GM23338 (cell line): ENCODE data around the gene GCK. TPM values are rescaled to one million over a fixed set of nuclear protein-coding genes. Genes with fewer than 3 reads are reported as not detected.

Source experiments
- ATAC-seq: fragments of 200-7000 bp; cut with Tn5 transposase; 3 replicates; pipeline ENCODE4 v1.9.1; 2020
- DNase-seq: peaks from one replicate; pipeline ENCODE4 v3.0.0-alpha.2; 2015; ENCODE audit warnings: low spot score
- H2AFZ ChIP-seq: fragments of 200-600 bp; sonication (generic); 2 replicates; pipeline ENCODE4 v1.8.0; 2016; ENCODE audit warnings: antibody characterized with exemption, mild to moderate bottlenecking, moderate library complexity
- H3F3A ChIP-seq: fragments of 200-600 bp; sonication (generic); replicated peaks from 2 replicates; pipeline ENCODE4 v1.8.0; 2017; ENCODE audit warnings: antibody characterized with exemption, mixed run types, low read depth
- H3K27ac ChIP-seq: fragments of 200-600 bp; sonication (generic); 2 replicates; pipeline ENCODE4 v1.6.1; 2016; ENCODE audit warnings: low read depth
- H3K27me3 ChIP-seq: fragments of 200-600 bp; sonication (generic); 2 replicates; pipeline ENCODE4 v1.8.0; 2016; ENCODE audit warnings: mild to moderate bottlenecking, mixed run types, moderate library complexity; ENCODE audit not compliant: insufficient read depth
- H3K36me3 ChIP-seq: fragments of 200-600 bp; sonication (generic); 2 replicates; pipeline ENCODE4 v1.8.0; 2016; ENCODE audit warnings: mild to moderate bottlenecking; ENCODE audit not compliant: insufficient read depth
- H3K4me1 ChIP-seq: fragments of 200-600 bp; sonication (generic); 2 replicates; pipeline ENCODE4 v1.8.0; 2016; ENCODE audit warnings: mild to moderate bottlenecking, moderate library complexity; ENCODE audit not compliant: insufficient read depth
- H3K4me2 ChIP-seq: fragments of 200-600 bp; sonication (generic); 2 replicates; pipeline ENCODE4 v1.7.1; 2017; ENCODE audit warnings: mixed run types
- H3K4me3 ChIP-seq: fragments of 200-600 bp; sonication (generic); 2 replicates; pipeline ENCODE4 v1.6.1; 2016; ENCODE audit warnings: mixed run types
- H3K79me2 ChIP-seq: fragments of 200-600 bp; sonication (generic); replicated peaks from 2 replicates; pipeline ENCODE4 v1.8.0; 2017; ENCODE audit warnings: mild to moderate bottlenecking; ENCODE audit not compliant: insufficient read depth
- H3K9me2 ChIP-seq: fragments of 200-600 bp; sonication (generic); 2 replicates; pipeline ENCODE4 v1.8.0; 2017; ENCODE audit not compliant: insufficient read depth
- H4K20me1 ChIP-seq: fragments of 200-600 bp; sonication (generic); replicated peaks from 2 replicates; pipeline ENCODE4 v1.8.0; 2017; ENCODE audit warnings: mild to moderate bottlenecking; ENCODE audit not compliant: insufficient read depth
- H3K27ac Mint-ChIP-seq: 2 replicates; pipeline ENCODE4 v1.8.0; 2020; ENCODE audit warnings: inconsistent platforms, mild to moderate bottlenecking, moderate library complexity, mixed read lengths
- H3K27me3 Mint-ChIP-seq: 3 replicates; pipeline ENCODE4 v1.8.0; 2022; ENCODE audit warnings: low read depth, mild to moderate bottlenecking, moderate library complexity, mixed read lengths, inconsistent platforms; ENCODE audit not compliant: insufficient read depth, poor library complexity
- H3K36me3 Mint-ChIP-seq: 3 replicates; pipeline ENCODE4 v1.8.0; 2021; ENCODE audit warnings: low read depth, mild to moderate bottlenecking, inconsistent platforms, moderate library complexity, mixed read lengths
- H3K4me1 Mint-ChIP-seq: 3 replicates; pipeline ENCODE4 v1.8.0; 2020; ENCODE audit warnings: mild to moderate bottlenecking, inconsistent platforms, mixed read lengths
- H3K4me3 Mint-ChIP-seq: 3 replicates; pipeline ENCODE4 v1.8.0; 2021; ENCODE audit warnings: moderate library complexity, mild to moderate bottlenecking, inconsistent platforms, mixed read lengths
- H3K9me3 Mint-ChIP-seq: 3 replicates; pipeline ENCODE4 v1.8.0; 2020; ENCODE audit warnings: moderate library complexity, mild to moderate bottlenecking, inconsistent platforms, mixed read lengths
- CREB1 ChIP-seq: fragments of 250-450 bp; sonication (Bioruptor Pico); IDR thresholded peaks from 2 replicates; pipeline ENCODE4 v1.5.0; 2020; ENCODE audit warnings: low read depth, mild to moderate bottlenecking, moderate library complexity
- EZH2 ChIP-seq: fragments of 200-600 bp; sonication (generic); IDR thresholded peaks from one replicate; pipeline ENCODE4 v1.8.0; 2017; ENCODE audit warnings: antibody characterized with exemption, mild to moderate bottlenecking, low read depth; ENCODE audit not compliant: unreplicated experiment
- EZH2phosphoT487 ChIP-seq: fragments of 200-600 bp; sonication (generic); IDR thresholded peaks from one replicate; pipeline ENCODE4 v1.8.1; 2018; ENCODE audit warnings: antibody characterized with exemption; ENCODE audit not compliant: unreplicated experiment
- JUNB ChIP-seq: IDR thresholded peaks from one replicate; pipeline ENCODE4 v1.6.1; 2016; ENCODE audit warnings: antibody characterized with exemption; ENCODE audit not compliant: unreplicated experiment
- NANOG ChIP-seq: IDR thresholded peaks from 2 replicates; pipeline ENCODE4 v1.6.1; 2016; ENCODE audit warnings: antibody characterized with exemption, borderline replicate concordance
- POLR2AphosphoS5 ChIP-seq: IDR thresholded peaks from 2 replicates; pipeline ENCODE4 v1.6.1; 2016; ENCODE audit warnings: antibody characterized with exemption, low read depth
- STAT1 ChIP-seq: IDR thresholded peaks from one replicate; pipeline ENCODE4 v1.6.1; 2016; ENCODE audit warnings: antibody characterized with exemption; ENCODE audit not compliant: unreplicated experiment
- ZNF114 ChIP-seq: fragments of 250-450 bp; sonication (Bioruptor Pico); IDR thresholded peaks from 2 replicates; pipeline ENCODE4 v1.5.0; 2020; ENCODE audit warnings: mild to moderate bottlenecking, moderate library complexity
- ZNF462 ChIP-seq: fragments of 250-450 bp; sonication (Bioruptor Pico); IDR thresholded peaks from 2 replicates; pipeline ENCODE4 v1.5.0; 2020; ENCODE audit warnings: mild to moderate bottlenecking, moderate library complexity
- polyA plus RNA-seq: library from polyadenylated mRNA; unstranded; fragments of >200 nt; fragmentation: Nextera tagmentation; extraction: Ambion mirVana; gene quantifications from 2 replicates; pipeline ENCODE4 v1.2.1, GENCODE V29; 2016
- total RNA-seq: library from RNA; depleted of rRNA; stranded (reverse); fragments of >200 nt; shearing (Covaris generic); gene quantifications from 2 replicates; pipeline ENCODE4 v1.2.3, GENCODE V29; 2014
- TF ChIP-seq, protein P1 (sequence below): IDR thresholded peaks from one replicate; pipeline ENCODE4 v1.6.1; 2018; ENCODE audit warnings: antibody characterized with exemption; ENCODE audit not compliant: unreplicated experiment
- TF ChIP-seq, protein P2 (sequence below): IDR thresholded peaks from 2 replicates; pipeline ENCODE4 v1.6.1; 2016; ENCODE audit warnings: antibody characterized with exemption

Gene GCK
- total and polyA plus RNA-seq, 2 experiments from 2014 or later, result 6.1 to 7.3 TPM

GRCh38 chr7:44180631-44181030, 8.6 kb downstream of the GCK start:
- Mint-ChIP-seq H3K9me3 (peaks cover 13% of the 10 kb centered on the region), H3K4me1 (peaks cover 12% of the 10 kb centered on the region; the same call in 2 of the 3 replicates), H3K27ac (no peak overlapping the region), H3K27me3 (peaks cover 13% of the 10 kb centered on the region), H3K4me3 (no peak overlapping the region), H3K36me3 (no peaks in the 10 kb centered on the region)
- Histone ChIP-seq H3K4me2 (no peak overlapping the region), H2AFZ (no peak overlapping the region), H3K79me2 (no peaks in the 10 kb centered on the region), H3K4me1 (no peaks in the 10 kb centered on the region), H3K36me3 (no peaks in the 10 kb centered on the region), H4K20me1 (no peaks in the 10 kb centered on the region), H3K27ac (no peak overlapping the region), H3F3A (no peaks in the 10 kb centered on the region), H3K27me3 (no peaks in the 10 kb centered on the region), H3K9me2 (0 out of 2 replicates have a peak, but pooled peaks cover 12% of the 10 kb centered on the region), H3K4me3 (no peak overlapping the region)
- no peak for DNase-seq
- no peak for ATAC-seq
- TF ChIP-seq EZH2phosphoT487, result no peak
- no peak for TF ChIP-seq NANOG
- TF ChIP-seq, protein P1, sequence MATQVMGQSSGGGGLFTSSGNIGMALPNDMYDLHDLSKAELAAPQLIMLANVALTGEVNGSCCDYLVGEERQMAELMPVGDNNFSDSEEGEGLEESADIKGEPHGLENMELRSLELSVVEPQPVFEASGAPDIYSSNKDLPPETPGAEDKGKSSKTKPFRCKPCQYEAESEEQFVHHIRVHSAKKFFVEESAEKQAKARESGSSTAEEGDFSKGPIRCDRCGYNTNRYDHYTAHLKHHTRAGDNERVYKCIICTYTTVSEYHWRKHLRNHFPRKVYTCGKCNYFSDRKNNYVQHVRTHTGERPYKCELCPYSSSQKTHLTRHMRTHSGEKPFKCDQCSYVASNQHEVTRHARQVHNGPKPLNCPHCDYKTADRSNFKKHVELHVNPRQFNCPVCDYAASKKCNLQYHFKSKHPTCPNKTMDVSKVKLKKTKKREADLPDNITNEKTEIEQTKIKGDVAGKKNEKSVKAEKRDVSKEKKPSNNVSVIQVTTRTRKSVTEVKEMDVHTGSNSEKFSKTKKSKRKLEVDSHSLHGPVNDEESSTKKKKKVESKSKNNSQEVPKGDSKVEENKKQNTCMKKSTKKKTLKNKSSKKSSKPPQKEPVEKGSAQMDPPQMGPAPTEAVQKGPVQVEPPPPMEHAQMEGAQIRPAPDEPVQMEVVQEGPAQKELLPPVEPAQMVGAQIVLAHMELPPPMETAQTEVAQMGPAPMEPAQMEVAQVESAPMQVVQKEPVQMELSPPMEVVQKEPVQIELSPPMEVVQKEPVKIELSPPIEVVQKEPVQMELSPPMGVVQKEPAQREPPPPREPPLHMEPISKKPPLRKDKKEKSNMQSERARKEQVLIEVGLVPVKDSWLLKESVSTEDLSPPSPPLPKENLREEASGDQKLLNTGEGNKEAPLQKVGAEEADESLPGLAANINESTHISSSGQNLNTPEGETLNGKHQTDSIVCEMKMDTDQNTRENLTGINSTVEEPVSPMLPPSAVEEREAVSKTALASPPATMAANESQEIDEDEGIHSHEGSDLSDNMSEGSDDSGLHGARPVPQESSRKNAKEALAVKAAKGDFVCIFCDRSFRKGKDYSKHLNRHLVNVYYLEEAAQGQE, result no peak
- TF ChIP-seq POLR2AphosphoS5, result no peak
- TF ChIP-seq ZNF462 (CRISPR knock-in tag), result no peak
- no peak for TF ChIP-seq EZH2
- TF ChIP-seq ZNF114 (CRISPR knock-in tag), result no peak
- no peak for TF ChIP-seq CREB1 (CRISPR knock-in tag)
- TF ChIP-seq JUNB, result no peak
- TF ChIP-seq STAT1, result no peak
- TF ChIP-seq, protein P2, sequence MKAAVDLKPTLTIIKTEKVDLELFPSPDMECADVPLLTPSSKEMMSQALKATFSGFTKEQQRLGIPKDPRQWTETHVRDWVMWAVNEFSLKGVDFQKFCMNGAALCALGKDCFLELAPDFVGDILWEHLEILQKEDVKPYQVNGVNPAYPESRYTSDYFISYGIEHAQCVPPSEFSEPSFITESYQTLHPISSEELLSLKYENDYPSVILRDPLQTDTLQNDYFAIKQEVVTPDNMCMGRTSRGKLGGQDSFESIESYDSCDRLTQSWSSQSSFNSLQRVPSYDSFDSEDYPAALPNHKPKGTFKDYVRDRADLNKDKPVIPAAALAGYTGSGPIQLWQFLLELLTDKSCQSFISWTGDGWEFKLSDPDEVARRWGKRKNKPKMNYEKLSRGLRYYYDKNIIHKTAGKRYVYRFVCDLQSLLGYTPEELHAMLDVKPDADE, result no peak
